PC-3 (cell line): Measurements from ENCODE around the gene SSC5D. TPM values are rescaled to one million over a fixed set of nuclear protein-coding genes. Genes with fewer than 3 reads are reported as not detected.

ENCODE experiments used
- ATAC-seq: fragments of 200-7000 bp; cut with Tn5 transposase; 2 replicates; pipeline ENCODE4 v1.9.1; 2020; ENCODE audit warnings: mild to moderate bottlenecking, moderate library complexity
- BruUV-seq: library from RNA; stranded (reverse); fragments of 400-500 nt; replicated peaks from 2 replicates; lab custom pipeline; 2021; lab: Mats Ljungman, UMichigan
- CTCF ChIA-PET: fragments of 300-600 bp; sonication (Branson Sonifier 250); formaldehyde crosslinking; loops from one replicate; lab custom pipeline; 2022; ENCODE audit warnings: antibody characterized with exemption; lab: Charles Lee
- POLR2A ChIA-PET: fragments of 300-600 bp; sonication (Branson Sonifier 250); formaldehyde crosslinking; loops from one replicate; lab custom pipeline; 2022; ENCODE audit warnings: antibody characterized with exemption; ENCODE audit not compliant: unreplicated experiment; lab: Charles Lee
- DNase-seq: peaks from one replicate; pipeline ENCODE4 v3.0.0-alpha.2; 2015
- H2AFZ ChIP-seq: fragments of 300-600 bp; sonication (generic); 2 replicates; pipeline ENCODE4 v1.6.0; 2016; ENCODE audit warnings: antibody characterized with exemption, low read length
- H3F3A ChIP-seq: fragments of 300-600 bp; sonication (generic); one replicate; pipeline ENCODE4 v1.6.0; 2017; ENCODE audit warnings: antibody characterized with exemption, low read length, control low read depth, mild to moderate bottlenecking; ENCODE audit not compliant: unreplicated experiment
- H3K27ac ChIP-seq: fragments of 300-600 bp; sonication (generic); 2 replicates; pipeline ENCODE4 v1.5.1; 2016; ENCODE audit warnings: mild to moderate bottlenecking, low read length
- H3K27me3 ChIP-seq: fragments of 300-600 bp; sonication (generic); 2 replicates; pipeline ENCODE4 v1.6.1; 2016; ENCODE audit warnings: low read length, mixed read lengths
- H3K36me3 ChIP-seq: fragments of 300-600 bp; sonication (generic); 2 replicates; pipeline ENCODE4 v1.6.1; 2016; ENCODE audit warnings: low read depth, mixed run types, low read length, mixed read lengths
- H3K4me1 ChIP-seq: fragments of 300-600 bp; sonication (generic); 2 replicates; pipeline ENCODE4 v1.5.1; 2016; ENCODE audit warnings: low read length; ENCODE audit not compliant: insufficient read depth
- H3K4me2 ChIP-seq: fragments of 300-600 bp; sonication (generic); 2 replicates; pipeline ENCODE4 v1.6.0; 2016; ENCODE audit warnings: low read length
- H3K4me3 ChIP-seq: fragments of 300-600 bp; sonication (generic); 2 replicates; pipeline ENCODE4 v1.5.1; 2016; ENCODE audit warnings: mild to moderate bottlenecking, low read length, mixed read lengths
- H3K79me2 ChIP-seq: fragments of 300-600 bp; sonication (generic); 2 replicates; pipeline ENCODE4 v1.6.1; 2017; ENCODE audit warnings: low read length, mixed read lengths
- H3K9ac ChIP-seq: fragments of 300-600 bp; sonication (generic); 2 replicates; pipeline ENCODE4 v1.6.0; 2016; ENCODE audit warnings: mild to moderate bottlenecking, low read length
- H3K9me2 ChIP-seq: fragments of 300-600 bp; sonication (generic); replicated peaks from 2 replicates; pipeline ENCODE4 v1.6.1; 2016; ENCODE audit warnings: mixed run types, low read length, mixed read lengths
- H3K9me3 ChIP-seq: fragments of 300-600 bp; sonication (generic); 2 replicates; pipeline ENCODE4 v1.6.1; 2016; ENCODE audit warnings: low read length, mixed read lengths
- H4K20me1 ChIP-seq: fragments of 300-600 bp; sonication (generic); 2 replicates; pipeline ENCODE4 v1.6.1; 2016; ENCODE audit warnings: low read length, mixed read lengths
- CTCF ChIP-seq: fragments of 300-600 bp; sonication (generic); conservative IDR thresholded peaks from 2 replicates; pipeline ENCODE4 v1.5.1; 2017; ENCODE audit warnings: antibody characterized with exemption, low read depth, mild to moderate bottlenecking, low read length
- EZH2 ChIP-seq: fragments of 300-600 bp; sonication (generic); IDR thresholded peaks from one replicate; pipeline ENCODE4 v1.6.1; 2017; ENCODE audit warnings: antibody characterized with exemption, mild to moderate bottlenecking, low read length; ENCODE audit not compliant: unreplicated experiment
- EZH2phosphoT487 ChIP-seq: fragments of 300-600 bp; sonication (generic); IDR thresholded peaks from 2 replicates; pipeline ENCODE4 v1.6.1; 2018; ENCODE audit warnings: mild to moderate bottlenecking, antibody characterized with exemption, low read length, borderline replicate concordance
- intact Hi-C: fragments of 100-400 bp; cut with micrococcal nuclease; formaldehyde crosslinking; loops from 2 replicates; pipeline ENCODE4 v1.9.0; 2023
- total RNA-seq: library from RNA; depleted of rRNA; stranded (reverse); fragments of >200 nt; gene quantifications from 2 replicates; pipeline ENCODE4 v1.2.3, GENCODE V29; 2014

The SSC5D gene
- total RNA-seq, 1 experiment from 2014 or later: not detected

- ChIA-PET CTCF (interaction anchor here (1.0 kb wide), 1 partner anchor 12 kb away, joined by 3 read pairs; no protein-coding TSS in a partner anchor), POLR2A (interaction anchor here (0.6 kb wide), 1 partner anchor 13 kb away, joined by 3 read pairs; no protein-coding TSS in a partner anchor)
- H3K4me2 ChIP-seq: no peak overlapping the region
- no TSS peak for BruUV-seq
- no peak overlapping the region for H3K9ac ChIP-seq
- H3K79me2 ChIP-seq: no peaks in the 10 kb centered on the region
- no peaks in the 10 kb centered on the region for H3K9me3 ChIP-seq
- H3K4me1 ChIP-seq: peaks cover 10% of the 10 kb centered on the region
- no peak overlapping the region for H2AFZ ChIP-seq
- no peak overlapping the region for H3K4me3 ChIP-seq
- intact Hi-C loops: no loop called here
- no peak for ATAC-seq
- H3K27me3 ChIP-seq: no peaks in the 10 kb centered on the region
- no peak for DNase-seq
- H3K27ac ChIP-seq: no peak overlapping the region
- TF ChIP-seq EZH2phosphoT487 (no peak), CTCF (no peak), EZH2 (no peak)
- H3K9me2 ChIP-seq: no peaks in the 10 kb centered on the region
- no peaks in the 10 kb centered on the region for H4K20me1 ChIP-seq
- H3F3A ChIP-seq: no peaks in the 10 kb centered on the region
- no peaks in the 10 kb centered on the region for H3K36me3 ChIP-seq
Observed at GRCh38 chr19:55492362-55492944, 4.2 kb downstream of the SSC5D start.

GRCh38 chr19:55493052-55493644 is 4.9 kb downstream of the SSC5D start:
- POLR2A ChIA-PET: interaction anchor here (0.6 kb wide), 1 partner anchor 12 kb away, joined by 3 read pairs; no protein-coding TSS in a partner anchor
- TF ChIP-seq CTCF (no peak), EZH2 (no peak), EZH2phosphoT487 (no peak)

More at GRCh38 chr19:55493052-55493644, 4.9 kb downstream of the SSC5D start:
- H3K79me2 ChIP-seq: no peaks in the 10 kb centered on the region
- H3F3A ChIP-seq: no peaks in the 10 kb centered on the region
- no peaks in the 10 kb centered on the region for H3K9me2 ChIP-seq
- no TSS peak for BruUV-seq
- no peak for DNase-seq
- no peaks in the 10 kb centered on the region for H4K20me1 ChIP-seq
- H3K9ac ChIP-seq: no peak overlapping the region
- H3K4me2 ChIP-seq: no peak overlapping the region
- H3K9me3 ChIP-seq: no peaks in the 10 kb centered on the region
- no peak overlapping the region for H2AFZ ChIP-seq
- H3K27me3 ChIP-seq: no peaks in the 10 kb centered on the region
- intact Hi-C loops: no loop called here
- CTCF ChIA-PET: no interaction called here
- H3K36me3 ChIP-seq: no peaks in the 10 kb centered on the region
- peaks cover 4% of the 10 kb centered on the region; the same call in 1 of the 2 replicates for H3K4me1 ChIP-seq
- ATAC-seq: no peak
- no peak overlapping the region for H3K27ac ChIP-seq
- no peak overlapping the region for H3K4me3 ChIP-seq
